ENCODE results near the gene ACOT7.

Gene ACOT7

GRCh38 chr1:6246497-6247467 lies 146.8 kb downstream of the ACOT7 start:
- Histone ChIP-seq H3K9me3 (replicated peaks; ENCODE audit: low read length) (no peaks in the 10 kb centered on the region), H3K36me3 (ENCODE audit: insufficient read depth, low read length) (no peaks in the 10 kb centered on the region), H3K4me1 (ENCODE audit: control insufficient read depth, insufficient read depth, low read length) (peaks cover 16% of the 10 kb centered on the region), H3K27me3 (ENCODE audit: control insufficient read depth, insufficient read depth, low read length) (peaks cover 36% of the 10 kb centered on the region), H3K4me2 (ENCODE audit: low read length) (peak overlapping the region; percentile 74), H3K9ac (ENCODE audit: low read depth, low read length) (no peak overlapping the region), H3K4me3 (ENCODE audit: low read length) (no peak overlapping the region)

- Histone ChIP-seq H3K36me3 (ENCODE audit: insufficient read depth, low read length) (no peaks in the 10 kb centered on the region), H3K9ac (ENCODE audit: low read depth, low read length) (no peak overlapping the region), H3K9me3 (replicated peaks; ENCODE audit: low read length) (no peaks in the 10 kb centered on the region), H3K4me2 (ENCODE audit: low read length) (peak overlapping the region; percentile 74), H3K4me1 (ENCODE audit: control insufficient read depth, insufficient read depth, low read length) (peaks cover 17% of the 10 kb centered on the region), H3K4me3 (ENCODE audit: low read length) (peak overlapping the region; percentile 47), H3K27me3 (ENCODE audit: control insufficient read depth, insufficient read depth, low read length) (peaks cover 44% of the 10 kb centered on the region)
Measured at GRCh38 chr1:6245869-6246496, 147.6 kb downstream of the ACOT7 start.

- no peaks in the 10 kb centered on the region for H3K36me3 ChIP-seq (ENCODE audit: insufficient read depth, low read length)
- H3K4me1 ChIP-seq (ENCODE audit: control insufficient read depth, insufficient read depth, low read length) = peaks cover 17% of the 10 kb centered on the region
- H3K27me3 ChIP-seq (ENCODE audit: control insufficient read depth, insufficient read depth, low read length) = peaks cover 49% of the 10 kb centered on the region
- H3K4me3 ChIP-seq (ENCODE audit: low read length) = peak overlapping the region; percentile 24
- H3K9me3 ChIP-seq (replicated peaks; ENCODE audit: low read length) = no peaks in the 10 kb centered on the region
- H3K4me2 ChIP-seq (ENCODE audit: low read length) = peak overlapping the region; percentile 74
- no peak overlapping the region for H3K9ac ChIP-seq (ENCODE audit: low read depth, low read length)
Measured at GRCh38 chr1:6245086-6245868, 148.3 kb downstream of the ACOT7 start.

- no peaks in the 10 kb centered on the region for H3K36me3 ChIP-seq (ENCODE audit: insufficient read depth, low read length)
- H3K27me3 ChIP-seq (ENCODE audit: control insufficient read depth, insufficient read depth, low read length) = peaks cover 48% of the 10 kb centered on the region
Measured at GRCh38 chr1:6244401-6245049, 149.0 kb downstream of the ACOT7 start.

GRCh38 chr1:6243993-6244392 lies 149.6 kb downstream of the ACOT7 start, which contains the start of gene HES3:
HES3 (plus strand) TSS chr1:6244179; CDS start chr1:6244366, 187 bp downstream.
- no peak within 1 kb of the TSS for H3K9ac ChIP-seq (ENCODE audit: low read depth, low read length)
- H3K9me3 ChIP-seq (replicated peaks; ENCODE audit: low read length) = no peaks in the 10 kb centered on the region
- H3K27me3 ChIP-seq (ENCODE audit: control insufficient read depth, insufficient read depth, low read length) = peaks cover 48% of the 10 kb centered on the region
- H3K4me2 ChIP-seq (ENCODE audit: low read length) = no peak within 1 kb of the TSS
- H3K4me3 ChIP-seq (ENCODE audit: low read length) = no peak within 1 kb of the TSS
- peaks cover 17% of the 10 kb centered on the region for H3K4me1 ChIP-seq (ENCODE audit: control insufficient read depth, insufficient read depth, low read length)
- no peaks in the 10 kb centered on the region for H3K36me3 ChIP-seq (ENCODE audit: insufficient read depth, low read length)

More at GRCh38 chr1:6244401-6245049, 149.0 kb downstream of the ACOT7 start:
- H3K9me3 ChIP-seq (replicated peaks; ENCODE audit: low read length) = no peaks in the 10 kb centered on the region
- no peak overlapping the region for H3K4me3 ChIP-seq (ENCODE audit: low read length)
- H3K4me2 ChIP-seq (ENCODE audit: low read length) = no peak overlapping the region
- peaks cover 17% of the 10 kb centered on the region for H3K4me1 ChIP-seq (ENCODE audit: control insufficient read depth, insufficient read depth, low read length)
- H3K9ac ChIP-seq (ENCODE audit: low read depth, low read length) = no peak overlapping the region

- H3K9ac ChIP-seq (ENCODE audit: low read depth, low read length) = no peak overlapping the region
- H3K4me2 ChIP-seq (ENCODE audit: low read length) = no peak overlapping the region
- H3K36me3 ChIP-seq (ENCODE audit: insufficient read depth, low read length) = no peaks in the 10 kb centered on the region
- H3K9me3 ChIP-seq (replicated peaks; ENCODE audit: low read length) = no peaks in the 10 kb centered on the region
- H3K27me3 ChIP-seq (ENCODE audit: control insufficient read depth, insufficient read depth, low read length) = peaks cover 48% of the 10 kb centered on the region
- H3K4me3 ChIP-seq (ENCODE audit: low read length) = no peak overlapping the region
- H3K4me1 ChIP-seq (ENCODE audit: control insufficient read depth, insufficient read depth, low read length) = peaks cover 17% of the 10 kb centered on the region
Measured at GRCh38 chr1:6243053-6243834, 150.3 kb downstream of the ACOT7 start.

GRCh38 chr1:6241887-6242740 lies 151.5 kb downstream of the ACOT7 start:
- Histone ChIP-seq H3K9me3 (replicated peaks; ENCODE audit: low read length) (no peaks in the 10 kb centered on the region), H3K27me3 (ENCODE audit: control insufficient read depth, insufficient read depth, low read length) (peaks cover 48% of the 10 kb centered on the region), H3K4me2 (ENCODE audit: low read length) (peak overlapping the region; percentile 72), H3K4me3 (ENCODE audit: low read length) (peak overlapping the region; percentile 49), H3K9ac (ENCODE audit: low read depth, low read length) (no peak overlapping the region), H3K36me3 (ENCODE audit: insufficient read depth, low read length) (no peaks in the 10 kb centered on the region), H3K4me1 (ENCODE audit: control insufficient read depth, insufficient read depth, low read length) (peaks cover 17% of the 10 kb centered on the region)

GRCh38 chr1:6241107-6241886 lies 152.3 kb downstream of the ACOT7 start:
- peaks cover 13% of the 10 kb centered on the region for H3K4me1 ChIP-seq (ENCODE audit: control insufficient read depth, insufficient read depth, low read length)
- peaks cover 45% of the 10 kb centered on the region for H3K27me3 ChIP-seq (ENCODE audit: control insufficient read depth, insufficient read depth, low read length)
- no peak overlapping the region for H3K9ac ChIP-seq (ENCODE audit: low read depth, low read length)
- peak overlapping the region; percentile 49 for H3K4me3 ChIP-seq (ENCODE audit: low read length)
- H3K36me3 ChIP-seq (ENCODE audit: insufficient read depth, low read length) = no peaks in the 10 kb centered on the region
- H3K4me2 ChIP-seq (ENCODE audit: low read length) = peak overlapping the region; percentile 72
- no peaks in the 10 kb centered on the region for H3K9me3 ChIP-seq (replicated peaks; ENCODE audit: low read length)

GRCh38 chr1:6239950-6240768 lies 153.4 kb downstream of the ACOT7 start:
- Histone ChIP-seq H3K9me3 (replicated peaks; ENCODE audit: low read length) (no peaks in the 10 kb centered on the region), H3K36me3 (ENCODE audit: insufficient read depth, low read length) (no peaks in the 10 kb centered on the region), H3K4me1 (ENCODE audit: control insufficient read depth, insufficient read depth, low read length) (peaks cover 9% of the 10 kb centered on the region), H3K4me3 (ENCODE audit: low read length) (no peak overlapping the region), H3K27me3 (ENCODE audit: control insufficient read depth, insufficient read depth, low read length) (peaks cover 42% of the 10 kb centered on the region), H3K9ac (ENCODE audit: low read depth, low read length) (no peak overlapping the region), H3K4me2 (ENCODE audit: low read length) (no peak overlapping the region)

All from skeletal muscle satellite cell (primary cell).